HCT116 (cell line): ENCODE measurements around the gene CNNM4. TPM values are rescaled to one million over a fixed set of nuclear protein-coding genes. Genes with fewer than 3 reads are reported as not detected.

Experiments
- ATAC-seq: fragments of 200-7000 bp; cut with Tn5 transposase; 2 replicates; pipeline ENCODE4 v1.9.1; 2020; ENCODE audit warnings: mild to moderate bottlenecking, moderate library complexity
- BruUV-seq: library from RNA; stranded (reverse); fragments of 400-500 nt; replicated peaks from 2 replicates; lab custom pipeline; 2021; lab: Mats Ljungman, UMichigan
- CTCF ChIA-PET: fragments of 300-600 bp; sonication (Branson Sonifier 250); formaldehyde crosslinking; loops from one replicate; lab custom pipeline; 2021; ENCODE audit warnings: antibody characterized with exemption; lab: Charles Lee
- POLR2A ChIA-PET: fragments of 300-600, 350-600 bp; sonication (Branson Sonifier 250); formaldehyde crosslinking; loops from one replicate; lab custom pipeline; 2021; ENCODE audit warnings: antibody characterized with exemption; lab: Charles Lee
- RAD21 ChIA-PET, 2 experiments: fragments of 300-600 bp; sonication (Branson Sonifier 250); formaldehyde crosslinking; loops; one replicate each; lab custom pipeline; 2023; ENCODE audit warnings: low total read pairs in 2 of 2; ENCODE audit not compliant: uncharacterized antibody in 2 of 2, unreplicated experiment in 2 of 2, low non-redundant PET in 1 of 2; lab: Charles Lee
- DNase-seq: peaks from one replicate; pipeline ENCODE4 v3.0.0-alpha.2; 2010; ENCODE audit warnings: low read depth, low spot score
- H2AFZ ChIP-seq: fragments of 200-600 bp; shearing (Covaris generic), sonication (generic); 2 replicates; pipeline ENCODE4 v1.6.1; 2017; ENCODE audit warnings: low read depth, mixed run types, mixed read lengths, antibody characterized with exemption, low read length; ENCODE audit not compliant: poor library complexity, severe bottlenecking
- H3K27ac ChIP-seq: 2 replicates; pipeline ENCODE4 v1.5.1; 2012; ENCODE audit warnings: low read depth, low read length
- H3K27me3 ChIP-seq: fragments of 200-600 bp; sonication (generic); 2 replicates; pipeline ENCODE4 v1.6.1; 2016; ENCODE audit warnings: mixed run types, low read length, mixed read lengths; ENCODE audit not compliant: insufficient read depth
- H3K36me3 ChIP-seq, 2 experiments: fragments of 200-500 bp in 1 of 2; fragments of 200-600 bp in 1 of 2; sonication (Bioruptor generic) in 1 of 2; sonication (generic) in 1 of 2; 2 replicates each; pipeline versions ENCODE4 v1.5.1 to v1.6.1; 2014 to 2016; ENCODE audit warnings: low read length in 2 of 2, inconsistent platforms in 1 of 2, mixed read lengths in 1 of 2, mixed run types in 1 of 2; ENCODE audit not compliant: insufficient read depth in 2 of 2, control insufficient read depth in 1 of 2
- H3K4me1 ChIP-seq, 2 experiments: fragments of 200-600 bp in 1 of 2; sonication (generic) in 1 of 2; 2 replicates each; pipeline versions ENCODE4 v1.5.1 to v1.6.1; 2012 to 2017; ENCODE audit warnings: low read length in 2 of 2, inconsistent platforms in 1 of 2, mild to moderate bottlenecking in 1 of 2, mixed read lengths in 1 of 2, mixed run types in 1 of 2, moderate library complexity in 1 of 2; ENCODE audit not compliant: insufficient read depth in 2 of 2, control insufficient read depth in 1 of 2
- H3K4me2 ChIP-seq: fragments of 200-600 bp; sonication (generic); 2 replicates; pipeline ENCODE4 v1.6.1; 2017; ENCODE audit warnings: mixed run types, low read length, mixed read lengths
- H3K4me3 ChIP-seq, 2 experiments: fragments of 200-600 bp in 1 of 2; sonication (generic) in 1 of 2; replicated peaks in 1 of 2; 2 replicates each; pipeline ENCODE4 v1.5.1; 2011 to 2016; ENCODE audit warnings: low read length in 2 of 2, control low read depth in 1 of 2, low read depth in 1 of 2, mild to moderate bottlenecking in 1 of 2, mixed read lengths in 1 of 2, mixed run types in 1 of 2
- H3K79me2 ChIP-seq: fragments of 200-600 bp; sonication (generic); 2 replicates; pipeline ENCODE4 v1.6.1; 2017; ENCODE audit warnings: mild to moderate bottlenecking, mixed run types, low read length, moderate library complexity, mixed read lengths; ENCODE audit not compliant: insufficient read depth
- H3K9ac ChIP-seq: fragments of 200-600 bp; sonication (generic); 2 replicates; pipeline ENCODE4 v1.6.1; 2016; ENCODE audit warnings: low read length, mixed read lengths
- H3K9me2 ChIP-seq: fragments of 200-600 bp; sonication (generic), shearing (Covaris generic); 2 replicates; pipeline ENCODE4 v1.6.1; 2017; ENCODE audit warnings: mixed run types, mild to moderate bottlenecking, moderate library complexity; ENCODE audit not compliant: insufficient read depth
- H3K9me3 ChIP-seq, 2 experiments: fragments of 200-500 bp in 1 of 2; fragments of 200-600 bp in 1 of 2; sonication (Bioruptor generic) in 1 of 2; sonication (generic) in 1 of 2; 2 replicates each; pipeline ENCODE4 v1.6.1; 2014 to 2017; ENCODE audit warnings: low read length in 2 of 2, mixed read lengths in 2 of 2, inconsistent platforms in 1 of 2, low read depth in 1 of 2, mild to moderate bottlenecking in 1 of 2, mixed run types in 1 of 2, moderate library complexity in 1 of 2; ENCODE audit not compliant: control insufficient read depth in 1 of 2, insufficient read depth in 1 of 2
- H4K20me1 ChIP-seq: fragments of 200-600 bp; sonication (generic), shearing (Covaris generic); 2 replicates; pipeline ENCODE4 v1.6.1; 2017; ENCODE audit warnings: mixed run types, mild to moderate bottlenecking, moderate library complexity; ENCODE audit not compliant: insufficient read depth
- CBX3 ChIP-seq: IDR thresholded peaks from 2 replicates; pipeline ENCODE4 v1.6.1; 2012; ENCODE audit warnings: low read depth
- CTCF ChIP-seq, 3 experiments: fragments of 200-600 bp in 1 of 3; sonication (generic) in 1 of 3; IDR thresholded peaks in 2 of 3; conservative IDR thresholded peaks in 1 of 3; 2 replicates each; pipeline ENCODE4 v1.5.1; 2012 to 2017; ENCODE audit warnings: low read depth in 2 of 3, low read length in 2 of 3, antibody characterized with exemption in 1 of 3, borderline replicate concordance in 1 of 3, control low read depth in 1 of 3, mild to moderate bottlenecking in 1 of 3, mixed read lengths in 1 of 3, mixed run types in 1 of 3, moderate library complexity in 1 of 3; ENCODE audit not compliant: insufficient read depth in 1 of 3
- EGR1 ChIP-seq: IDR thresholded peaks from 2 replicates; pipeline ENCODE4 v1.6.1; 2012; ENCODE audit warnings: low read depth
- EZH2phosphoT487 ChIP-seq: fragments of 200-600 bp; IDR thresholded peaks from 2 replicates; pipeline ENCODE4 v1.6.1; 2018; ENCODE audit warnings: antibody characterized with exemption, borderline replicate concordance
- JUND ChIP-seq: IDR thresholded peaks from 2 replicates; pipeline ENCODE4 v1.6.1; 2012
- MAX ChIP-seq: IDR thresholded peaks from 2 replicates; pipeline ENCODE4 v1.6.1; 2012
- POLR2AphosphoS5 ChIP-seq: IDR thresholded peaks from 2 replicates; pipeline ENCODE4 v1.6.1; 2011; ENCODE audit warnings: mild to moderate bottlenecking, low read depth, low read length, moderate library complexity
- SP1 ChIP-seq: IDR thresholded peaks from 2 replicates; pipeline ENCODE4 v1.6.1; 2012; ENCODE audit warnings: low read depth
- ZBTB33 ChIP-seq: IDR thresholded peaks from 2 replicates; pipeline ENCODE4 v1.6.1; 2011; ENCODE audit warnings: mild to moderate bottlenecking, low read length, moderate library complexity; ENCODE audit not compliant: insufficient replicate concordance; ENCODE audit errors: extremely low read depth
- intact Hi-C: fragments of 100-400 bp; cut with micrococcal nuclease; formaldehyde crosslinking; loops from 2 replicates; pipeline ENCODE4 v1.10.0; 2022
- total RNA-seq: library from RNA; stranded (reverse); gene quantifications from one replicate; pipeline ENCODE4 v1.2.1, GENCODE V29; 2021; ENCODE audit not compliant: unreplicated experiment

The CNNM4 gene
- total RNA-seq, 1 experiment from 2014 or later = 7.9 TPM

- ChIA-PET RAD21 (no interaction called here), POLR2A (no interaction called here)
- Histone ChIP-seq H3K36me3 (0 out of 4 replicates have a peak, but pooled peaks cover 0 to 4% of the 10 kb centered on the region in 2 experiments), H3K9me3 (no peaks in the 10 kb centered on the region), H3K27ac (no peak overlapping the region), H3K79me2 (peaks cover 27% of the 10 kb centered on the region), H4K20me1 (no peaks in the 10 kb centered on the region), H3K27me3 (no peaks in the 10 kb centered on the region), H3K4me1 (peaks cover 8 to 29% of the 10 kb centered on the region in 2 experiments; a peak in 3 of 4 replicates), H3K4me3 (no peak overlapping the region), H2AFZ (no peak overlapping the region)
- intact Hi-C loops = loop anchor here (10.0 kb wide), 2 partner anchors 133 to 213 kb away; partner anchors contain the start of gene KANSL3
- no peak for ATAC-seq
- BruUV-seq = no TSS peak
- no peak for TF ChIP-seq ZBTB33
- no peak for TF ChIP-seq POLR2AphosphoS5
- TF ChIP-seq, all 23 proteins: peak for 0
- CTCF ChIA-PET = no interaction called here
- H3K4me2 ChIP-seq = no peak overlapping the region
- no peaks in the 10 kb centered on the region for H3K9me2 ChIP-seq
- DNase-seq = no peak
- H3K9ac ChIP-seq = no peak overlapping the region
Measured at GRCh38 chr2:96767135-96767871, 6.6 kb downstream of the CNNM4 start.

GRCh38 chr2:96768083-96768561 is 7.4 kb downstream of the CNNM4 start:
- H3K79me2 ChIP-seq = peaks cover 21% of the 10 kb centered on the region
- CTCF ChIA-PET = no interaction called here

More at GRCh38 chr2:96768083-96768561, 7.4 kb downstream of the CNNM4 start:
- Histone ChIP-seq H3K4me1 (peaks cover 8 to 21% of the 10 kb centered on the region in 2 experiments; a peak in 3 of 4 replicates), H3K4me2 (no peak overlapping the region), H3K9me3 (no peaks in the 10 kb centered on the region), H3K27me3 (no peaks in the 10 kb centered on the region), H3K9me2 (no peaks in the 10 kb centered on the region), H3K9ac (no peak overlapping the region), H3K36me3 (0 out of 4 replicates have a peak, but pooled peaks cover 0 to 4% of the 10 kb centered on the region in 2 experiments), H3K27ac (no peak overlapping the region), H4K20me1 (no peaks in the 10 kb centered on the region), H2AFZ (no peak overlapping the region), H3K4me3 (no peak overlapping the region)
- BruUV-seq = no TSS peak
- DNase-seq (no peak), ATAC-seq (no peak)
- intact Hi-C loops = loop anchor here (10.0 kb wide), 2 partner anchors 133 to 213 kb away; partner anchors contain the start of gene KANSL3
- POLR2A ChIA-PET = interaction anchor here (0.6 kb wide), 1 partner anchor 22 kb away, joined by 3 read pairs; no protein-coding TSS in a partner anchor
- RAD21 ChIA-PET = no interaction called here
- TF ChIP-seq MAX (no peak), ZBTB33 (no peak), SP1 (no peak), JUND (no peak), POLR2AphosphoS5 (no peak), CTCF (IDR thresholded peaks at IDR 0.05 in 2 of 3, conservative IDR thresholded peaks at IDR 0.05 in 1 of 3; ENCODE audit: borderline replicate concordance in 1 of 3, insufficient read depth in 1 of 3, low read depth in 2 of 3, low read length in 2 of 3) (no peak), CBX3 (no peak), EZH2phosphoT487 (no peak), EGR1 (no peak)
